ENCODE results near the gene COL27A1.

Gene COL27A1

DNA sequence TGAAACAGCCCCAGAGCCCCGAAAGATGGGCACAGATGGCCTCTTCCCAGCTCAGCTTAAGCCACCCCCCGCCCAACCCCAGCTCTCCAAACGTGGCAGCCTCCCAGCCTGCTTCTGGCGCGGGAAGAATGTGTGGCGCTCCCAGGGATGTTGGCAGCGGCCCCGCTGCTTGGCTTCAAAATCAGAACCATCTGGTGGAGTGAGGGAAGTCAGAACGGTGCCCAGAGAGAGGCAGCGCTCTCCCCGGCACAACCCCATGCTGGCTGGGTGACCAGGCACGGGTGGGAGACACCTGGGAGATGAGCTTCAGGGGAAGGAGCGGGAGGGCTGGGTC lies 94.9 kb downstream of the COL27A1 start:
- CTCF ChIA-PET, result interaction anchor here (1.2 kb wide), 1 partner anchor 11 kb away, joined by 3 read pairs; no protein-coding TSS in a partner anchor
- POLR2A ChIA-PET, result no interaction called here
- DNase-seq (ENCODE audit: extremely low spot score), result no peak
- TF ChIP-seq, protein P1, sequence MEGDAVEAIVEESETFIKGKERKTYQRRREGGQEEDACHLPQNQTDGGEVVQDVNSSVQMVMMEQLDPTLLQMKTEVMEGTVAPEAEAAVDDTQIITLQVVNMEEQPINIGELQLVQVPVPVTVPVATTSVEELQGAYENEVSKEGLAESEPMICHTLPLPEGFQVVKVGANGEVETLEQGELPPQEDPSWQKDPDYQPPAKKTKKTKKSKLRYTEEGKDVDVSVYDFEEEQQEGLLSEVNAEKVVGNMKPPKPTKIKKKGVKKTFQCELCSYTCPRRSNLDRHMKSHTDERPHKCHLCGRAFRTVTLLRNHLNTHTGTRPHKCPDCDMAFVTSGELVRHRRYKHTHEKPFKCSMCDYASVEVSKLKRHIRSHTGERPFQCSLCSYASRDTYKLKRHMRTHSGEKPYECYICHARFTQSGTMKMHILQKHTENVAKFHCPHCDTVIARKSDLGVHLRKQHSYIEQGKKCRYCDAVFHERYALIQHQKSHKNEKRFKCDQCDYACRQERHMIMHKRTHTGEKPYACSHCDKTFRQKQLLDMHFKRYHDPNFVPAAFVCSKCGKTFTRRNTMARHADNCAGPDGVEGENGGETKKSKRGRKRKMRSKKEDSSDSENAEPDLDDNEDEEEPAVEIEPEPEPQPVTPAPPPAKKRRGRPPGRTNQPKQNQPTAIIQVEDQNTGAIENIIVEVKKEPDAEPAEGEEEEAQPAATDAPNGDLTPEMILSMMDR (IDR thresholded peaks at IDR 0.05; ENCODE audit: control extremely low read depth, extremely low read depth, low read depth, missing control alignments), result no peak

DNA sequence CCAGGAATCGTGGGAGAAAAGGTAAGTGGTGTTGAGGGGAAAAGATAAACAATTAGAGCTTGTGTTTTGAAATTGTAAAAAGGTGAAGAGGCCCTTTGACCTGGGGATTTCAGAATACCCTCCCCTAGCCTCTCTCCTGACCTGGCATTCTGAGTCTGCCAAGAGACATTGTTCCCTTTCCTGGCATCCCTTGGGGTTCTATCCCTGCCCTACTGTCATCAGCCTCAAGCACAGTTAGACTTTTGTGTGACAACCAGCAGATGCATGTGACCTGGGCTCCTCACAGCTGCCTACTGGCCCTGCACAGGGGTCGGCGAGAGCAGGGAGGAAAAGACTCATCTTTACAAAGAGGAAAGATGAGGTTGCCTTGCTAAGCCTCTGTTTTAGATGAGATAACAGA lies 95.3 kb downstream of the COL27A1 start:
- no peak for DNase-seq (ENCODE audit: extremely low spot score)
- POLR2A ChIA-PET, result no interaction called here
- CTCF ChIA-PET, result interaction anchor here (1.2 kb wide), 2 partner anchors 12 to 41 kb away, joined by 3 read pairs; no protein-coding TSS in a partner anchor
- TF ChIP-seq, protein P1 (IDR thresholded peaks at IDR 0.05; ENCODE audit: control extremely low read depth, extremely low read depth, low read depth, missing control alignments), result no peak

DNA sequence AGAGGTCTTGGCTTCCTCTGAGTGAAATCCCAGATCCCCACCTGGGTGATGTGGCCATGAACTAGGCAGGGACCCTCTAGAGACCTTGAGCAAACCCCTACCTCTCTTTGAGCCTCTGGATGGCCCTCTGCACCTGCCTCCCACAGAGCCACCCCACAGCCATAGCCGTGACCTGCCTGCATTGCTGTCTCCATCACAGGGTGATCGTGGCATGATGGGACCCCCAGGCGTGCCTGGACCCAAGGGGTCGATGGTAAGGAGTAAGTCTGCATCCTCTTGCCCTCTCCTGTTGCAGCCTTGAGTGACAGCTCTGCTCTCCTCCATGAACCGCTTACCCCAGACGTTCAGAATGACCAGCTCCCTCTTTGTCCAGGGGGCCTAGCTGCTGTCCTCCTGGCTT lies 97.1 kb downstream of the COL27A1 start:
- ChIA-PET CTCF (no interaction called here), POLR2A (no interaction called here)
- no peak for DNase-seq (ENCODE audit: extremely low spot score)
- TF ChIP-seq, protein P1 (IDR thresholded peaks at IDR 0.05; ENCODE audit: control extremely low read depth, extremely low read depth, low read depth, missing control alignments), result no peak

DNA sequence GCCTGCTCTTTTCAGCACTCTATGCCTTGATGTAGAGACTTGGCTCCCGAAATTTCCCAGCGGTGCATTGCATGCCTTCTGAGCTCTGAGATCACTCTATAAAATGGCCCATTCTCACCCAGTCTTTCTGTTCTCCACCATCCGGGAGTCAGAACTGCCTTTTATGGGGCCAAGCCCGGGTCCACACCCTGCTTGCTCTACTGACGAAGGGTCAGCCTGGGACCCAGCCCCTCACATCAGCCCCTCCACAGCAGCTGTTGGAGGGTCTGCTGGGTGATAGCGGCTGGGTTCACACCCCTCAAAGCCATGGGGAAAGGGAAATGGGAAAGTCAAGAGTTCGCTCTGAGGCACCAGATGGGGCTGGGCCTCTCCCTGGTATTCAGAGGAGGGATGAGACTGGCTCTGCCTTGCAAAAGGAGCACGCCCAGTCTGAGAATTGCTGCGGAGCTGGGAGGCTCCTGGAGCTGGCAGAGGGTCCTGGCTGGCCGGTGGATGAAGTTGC lies 101.5 kb downstream of the COL27A1 start:
- no peak for DNase-seq (ENCODE audit: extremely low spot score)
- ChIA-PET CTCF (interaction anchor here (1.7 kb wide), 1 partner anchor 34 kb away, joined by 4 read pairs; no protein-coding TSS in a partner anchor), POLR2A (no interaction called here)
- TF ChIP-seq, protein P1 (IDR thresholded peaks at IDR 0.05; ENCODE audit: control extremely low read depth, extremely low read depth, low read depth, missing control alignments), result no peak

DNA sequence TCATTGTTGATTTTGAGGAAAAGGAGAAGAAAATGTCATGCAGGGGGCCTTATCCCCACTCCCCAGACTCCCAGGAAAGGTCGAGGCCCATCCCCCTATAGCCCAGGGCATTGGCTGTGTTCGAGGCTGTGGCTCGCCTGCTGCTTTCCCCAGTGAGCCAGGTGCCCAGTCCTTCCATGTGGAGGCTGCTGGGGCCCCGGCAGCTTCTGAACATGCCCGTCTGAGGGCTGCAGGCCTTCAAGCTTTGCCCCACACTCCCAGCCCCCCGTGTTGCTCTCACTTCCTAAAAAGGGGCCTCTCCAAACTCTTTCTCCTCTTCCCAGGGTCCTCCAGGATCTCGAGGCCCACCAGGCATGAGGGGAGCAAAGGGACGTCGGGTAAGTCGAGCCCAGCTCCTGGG lies 102.9 kb downstream of the COL27A1 start:
- TF ChIP-seq, protein P1 (IDR thresholded peaks at IDR 0.05; ENCODE audit: control extremely low read depth, extremely low read depth, low read depth, missing control alignments), result no peak
- ChIA-PET CTCF (interaction anchor here (1.7 kb wide), 1 partner anchor 32 kb away, joined by 4 read pairs; no protein-coding TSS in a partner anchor), POLR2A (no interaction called here)
- no peak for DNase-seq (ENCODE audit: extremely low spot score)

DNA sequence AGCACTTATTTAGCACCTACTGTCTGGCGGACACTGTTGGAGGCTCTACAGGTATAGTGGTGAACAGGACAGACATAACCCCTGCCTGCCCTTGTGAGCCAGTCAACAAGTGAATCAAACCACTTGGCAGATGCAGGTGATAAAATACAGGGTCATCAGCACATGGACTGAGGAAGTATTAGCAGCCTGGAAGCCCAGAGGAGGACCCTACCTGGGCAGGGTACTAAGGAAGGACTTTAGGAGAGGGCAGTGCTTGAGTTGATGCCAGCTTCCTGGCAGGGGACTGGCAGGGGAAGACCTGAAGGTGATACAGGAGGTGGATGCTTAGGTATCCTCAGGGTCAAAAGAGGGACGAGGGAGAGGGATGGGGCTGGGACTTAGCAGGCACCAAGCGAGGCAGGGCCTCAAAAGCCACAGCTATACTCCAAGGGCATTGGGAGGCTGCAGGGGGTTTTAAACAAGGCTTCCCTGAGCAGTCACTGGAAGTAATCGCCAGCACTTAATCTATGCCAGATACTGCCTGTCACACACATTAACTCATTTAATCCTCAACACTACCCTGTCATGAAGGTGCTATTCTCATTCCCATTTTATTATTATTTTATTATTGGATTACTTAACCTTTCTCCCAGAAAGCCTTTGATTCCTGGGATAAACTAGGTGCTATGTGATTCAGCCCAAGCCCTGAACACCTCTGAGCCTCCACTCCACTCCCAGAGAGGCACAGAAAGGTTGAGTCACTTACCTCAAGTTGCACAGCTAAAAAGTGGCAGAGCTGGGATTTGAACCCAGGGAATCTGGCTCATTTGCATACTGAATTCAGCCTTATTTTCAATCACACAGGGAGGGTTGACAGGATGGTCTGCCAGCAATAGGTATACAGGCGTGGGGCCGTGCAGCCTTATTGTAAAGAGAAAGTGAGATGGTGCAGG lies 103.8 kb downstream of the COL27A1 start:
- ChIA-PET CTCF (no interaction called here), POLR2A (no interaction called here)
- TF ChIP-seq, protein P1 (IDR thresholded peaks at IDR 0.05; ENCODE audit: control extremely low read depth, extremely low read depth, low read depth, missing control alignments), result no peak
- DNase-seq (ENCODE audit: extremely low spot score), result no peak
